T-cell (primary cell): ENCODE measurements around the gene ATIC. TPM values are rescaled to one million over a fixed set of nuclear protein-coding genes. Genes with fewer than 3 reads are reported as not detected.

Experiments
- ATAC-seq, 4 experiments: fragments of 200-7000 bp in 3 of 4; fragments of 150-1000 bp in 1 of 4; cut with Tn5 transposase; replicated peaks in 1 of 4; 1 replicate in 3 of 4; 2 replicates in 1 of 4; pipeline ENCODE4 v1.10.0; 2021; ENCODE audit warnings: moderate library complexity in 3 of 4, mild to moderate bottlenecking in 2 of 4, moderate number of reproducible peaks in 1 of 4
- CTCF ChIA-PET, 2 donors: fragments of 300-600 bp; sonication (Branson Sonifier 250); formaldehyde crosslinking; loops; one replicate each; lab custom pipeline; 2022; ENCODE audit warnings: antibody characterized with exemption in 2 of 2; lab: Charles Lee
- POLR2A ChIA-PET, 2 donors: fragments of 300-600 bp; sonication (Branson Sonifier 250); formaldehyde crosslinking; loops; one replicate each; lab custom pipeline; 2022; ENCODE audit warnings: antibody characterized with exemption in 2 of 2; lab: Charles Lee
- DNase-seq, 35 experiments: peaks; one replicate each; pipeline versions ENCODE4 v3.0.0 to v3.0.0-alpha.2; 2013 to 2023
- H3K27ac ChIP-seq: one replicate; pipeline ENCODE4 v1.5.1; 2013; ENCODE audit warnings: low read length
- H3K27me3 ChIP-seq, 2 experiments: replicated peaks in 1 of 2; 1 replicate in 1 of 2; 2 replicates in 1 of 2; pipeline versions ENCODE4 v1.6.1 to v1.7.0; 2013; ENCODE audit warnings: low read length in 1 of 2, mixed read lengths in 1 of 2; ENCODE audit not compliant: control insufficient read depth in 2 of 2, insufficient read depth in 2 of 2; ENCODE audit errors: extremely low read depth in 1 of 2
- H3K36me3 ChIP-seq, 2 donors: 1 replicate in 1 of 2; 2 replicates in 1 of 2; pipeline versions ENCODE4 v1.6.1 to v1.7.0; 2013; ENCODE audit warnings: low read length in 1 of 2; ENCODE audit not compliant: control insufficient read depth in 2 of 2, insufficient read depth in 1 of 2; ENCODE audit errors: extremely low read depth in 1 of 2
- H3K4me1 ChIP-seq, 2 experiments: 1 replicate in 1 of 2; 2 replicates in 1 of 2; pipeline versions ENCODE4 v1.6.1 to v1.7.0; 2013; ENCODE audit warnings: low read length in 2 of 2, mixed read lengths in 1 of 2; ENCODE audit not compliant: insufficient read depth in 2 of 2, control insufficient read depth in 1 of 2; ENCODE audit errors: extremely low read depth in 1 of 2
- H3K4me3 ChIP-seq, 2 donors: 1 replicate in 1 of 2; 2 replicates in 1 of 2; pipeline versions ENCODE4 v1.5.1 to v1.7.0; 2013; ENCODE audit warnings: mild to moderate bottlenecking in 2 of 2, low read length in 1 of 2, moderate library complexity in 1 of 2; ENCODE audit not compliant: control insufficient read depth in 1 of 2; ENCODE audit errors: extremely low read depth in 1 of 2
- H3K9me3 ChIP-seq: 2 replicates; pipeline ENCODE4 v1.7.0; 2013
- H3K27ac Mint-ChIP-seq, 2 donors: one replicate each; pipeline ENCODE4 v1.8.0; 2020 to 2021; ENCODE audit warnings: mild to moderate bottlenecking in 2 of 2, mixed read lengths in 2 of 2
- H3K27me3 Mint-ChIP-seq, 2 donors: one replicate each; pipeline ENCODE4 v1.8.0; 2021 to 2022; ENCODE audit warnings: mixed read lengths in 2 of 2
- H3K36me3 Mint-ChIP-seq: one replicate; pipeline ENCODE4 v1.8.0; 2021; ENCODE audit warnings: mixed read lengths
- H3K4me1 Mint-ChIP-seq, 3 donors: one replicate each; pipeline ENCODE4 v1.8.0; 2020 to 2022; ENCODE audit warnings: mixed read lengths in 3 of 3, mild to moderate bottlenecking in 1 of 3
- H3K4me3 Mint-ChIP-seq, 3 donors: one replicate each; pipeline ENCODE4 v1.8.0; 2020 to 2022; ENCODE audit warnings: mild to moderate bottlenecking in 3 of 3, mixed read lengths in 3 of 3, moderate library complexity in 3 of 3
- H3K9me3 Mint-ChIP-seq, 3 donors: one replicate each; pipeline ENCODE4 v1.8.0; 2020 to 2022; ENCODE audit warnings: mixed read lengths in 3 of 3
- WGBS: methylation state at CpG from one replicate; pipeline ENCODE4 v1.1.5; 2013; ENCODE audit warnings: missing lambda C conversion rate; ENCODE audit not compliant: insufficient coverage; 5-methylcytosine and 5-hydroxymethylcytosine counted together
- total RNA-seq, 35 experiments: library from RNA in 6 of 35; stranded (reverse) in 6 of 35; fragments of 120-200 nt in 1 of 35; gene quantifications; one replicate each; pipeline versions ENCODE4 v1.2.1 to v1.2.4 and lab custom pipeline; 2013 to 2026

Gene ATIC
- total RNA-seq, 5 donors from 2014 or later (not counting 1 experiment from before 2014, with no cell fraction given): 61.9 to 97.4 (median 78.8) TPM

DNA sequence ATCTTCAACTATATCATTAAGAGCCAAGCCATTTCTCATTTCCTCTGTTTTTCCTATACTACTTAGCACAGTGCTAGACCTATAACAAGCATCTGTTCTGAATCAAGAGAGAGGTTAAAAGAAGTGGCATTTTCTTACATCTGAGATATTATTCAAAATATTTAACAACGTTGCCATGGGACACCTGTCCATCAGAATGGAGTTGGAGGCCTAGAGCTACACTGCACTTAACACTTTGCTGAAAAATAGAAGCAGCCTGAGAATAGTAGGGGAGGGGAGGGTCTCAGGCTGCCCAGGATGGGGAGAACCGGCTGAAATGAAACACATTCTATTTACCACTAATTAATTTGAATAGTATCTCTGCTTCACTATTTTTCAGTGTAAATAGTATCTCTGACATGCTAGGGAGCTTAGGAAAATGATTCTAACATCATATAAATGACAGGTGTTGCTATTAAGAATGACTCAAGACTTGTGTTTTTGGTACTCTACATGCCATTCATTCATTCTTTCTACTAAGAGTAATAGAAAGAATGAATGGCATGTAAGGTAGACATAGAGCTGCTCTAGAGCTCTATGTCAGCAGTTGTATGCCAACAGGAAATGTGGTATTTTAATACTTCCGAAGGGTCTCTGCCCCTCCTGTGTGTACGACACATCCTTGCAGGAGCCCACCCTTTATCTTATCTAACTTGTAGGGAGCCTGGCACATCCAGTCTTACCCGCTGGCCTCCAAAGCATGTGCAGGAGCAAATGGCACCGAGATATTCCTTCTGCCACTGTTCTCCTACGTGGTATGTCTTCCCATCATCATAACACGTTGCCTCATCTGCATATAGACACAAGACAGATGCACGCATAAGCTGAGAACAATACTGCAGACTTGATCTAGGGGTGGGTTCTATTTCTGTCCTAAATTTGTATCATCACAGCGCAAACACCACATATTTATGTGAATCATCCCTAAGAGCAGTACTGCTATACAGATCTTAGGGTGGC, 52.6 kb downstream of the ATIC start:
- ATAC-seq: no peak
- 95% methylated on average over 2 of the region's 10 CpGs for WGBS
- Histone ChIP-seq H3K36me3 (peaks cover 0 to 3% of the 10 kb centered on the region in 2 donors), H3K27ac (no peak overlapping the region), H3K4me3 (no peak overlapping the region), H3K9me3 (no peaks in the 10 kb centered on the region), H3K27me3 (no peaks in the 10 kb centered on the region), H3K4me1 (no peaks in the 10 kb centered on the region)
- no peaks in the 10 kb centered on the region for H3K4me1 Mint-ChIP-seq
- ChIA-PET CTCF (no interaction called here), POLR2A (no interaction called here)
- H3K27ac Mint-ChIP-seq: no peak overlapping the region
- no peaks in the 10 kb centered on the region for H3K9me3 Mint-ChIP-seq
- H3K36me3 Mint-ChIP-seq: peaks cover 43% of the 10 kb centered on the region
- H3K27me3 Mint-ChIP-seq: no peaks in the 10 kb centered on the region
- no peak for DNase-seq
- no peak overlapping the region for H3K4me3 Mint-ChIP-seq

GRCh38 chr2:215365184-215365658, 53.4 kb downstream of the ATIC start:
- Histone ChIP-seq H3K27me3 (no peaks in the 10 kb centered on the region), H3K4me1 (no peaks in the 10 kb centered on the region), H3K9me3 (no peaks in the 10 kb centered on the region), H3K4me3 (no peak overlapping the region), H3K36me3 (peaks cover 0 to 3% of the 10 kb centered on the region in 2 donors), H3K27ac (no peak overlapping the region)
- no CpG with 5 or more reads among the region's 4 CpGs for WGBS
- DNase-seq: no peak
- ChIA-PET POLR2A (no interaction called here), CTCF (interaction anchor here in 1 of 2 donors (0.6 kb wide), 1 partner anchor 461 kb away, joined by 3 read pairs; no protein-coding TSS in a partner anchor)
- peaks cover 0 to 1% (median 0%) of the 10 kb centered on the region in 3 donors for H3K9me3 Mint-ChIP-seq
- ATAC-seq: no peak
- H3K4me1 Mint-ChIP-seq: no peaks in the 10 kb centered on the region
- no peak overlapping the region for H3K27ac Mint-ChIP-seq
- no peak overlapping the region for H3K4me3 Mint-ChIP-seq
- peaks cover 43% of the 10 kb centered on the region for H3K36me3 Mint-ChIP-seq
- no peaks in the 10 kb centered on the region for H3K27me3 Mint-ChIP-seq

GRCh38 chr2:215366440-215367032, 54.7 kb downstream of the ATIC start:
- no peak for ATAC-seq
- Histone ChIP-seq H3K4me1 (no peaks in the 10 kb centered on the region), H3K4me3 (no peak overlapping the region), H3K27me3 (no peaks in the 10 kb centered on the region), H3K27ac (no peak overlapping the region), H3K36me3 (peaks cover 0 to 3% of the 10 kb centered on the region in 2 donors), H3K9me3 (no peaks in the 10 kb centered on the region)
- peaks cover 37% of the 10 kb centered on the region for H3K36me3 Mint-ChIP-seq
- no peak overlapping the region for H3K27ac Mint-ChIP-seq
- H3K27me3 Mint-ChIP-seq: no peaks in the 10 kb centered on the region
- no peak for DNase-seq
- no peaks in the 10 kb centered on the region for H3K4me1 Mint-ChIP-seq
- peaks cover 0 to 3% (median 0%) of the 10 kb centered on the region in 3 donors for H3K9me3 Mint-ChIP-seq
- POLR2A ChIA-PET: no interaction called here
- CTCF ChIA-PET: no interaction called here
- H3K4me3 Mint-ChIP-seq: no peak overlapping the region
- no CpG with 5 or more reads among the region's 4 CpGs for WGBS

- Mint-ChIP-seq H3K27ac (no peak overlapping the region), H3K27me3 (no peaks in the 10 kb centered on the region), H3K4me3 (no peak overlapping the region), H3K36me3 (peaks cover 30% of the 10 kb centered on the region), H3K4me1 (no peaks in the 10 kb centered on the region), H3K9me3 (peaks cover 0 to 3% (median 0%) of the 10 kb centered on the region in 3 donors)
- Histone ChIP-seq H3K36me3 (peaks cover 0 to 3% of the 10 kb centered on the region in 2 donors), H3K27me3 (no peaks in the 10 kb centered on the region), H3K4me3 (no peak overlapping the region), H3K4me1 (no peaks in the 10 kb centered on the region), H3K9me3 (no peaks in the 10 kb centered on the region), H3K27ac (no peak overlapping the region)
- CTCF ChIA-PET: no interaction called here
- WGBS: 97% methylated on average over 5 of the region's 11 CpGs
- DNase-seq: no peak
- POLR2A ChIA-PET: interaction anchor here in 1 of 2 donors (0.5 to 0.6 kb wide), 2 partner anchors 549 to 1833 kb away, joined by 3 read pairs; no protein-coding TSS in a partner anchor
- no peak for ATAC-seq
Measured at GRCh38 chr2:215367662-215368492, 56.0 kb downstream of the ATIC start.

GRCh38 chr2:215368493-215368809, 56.6 kb downstream of the ATIC start:
- H3K9me3 Mint-ChIP-seq: peaks cover 0 to 3% (median 0%) of the 10 kb centered on the region in 3 donors
- ChIA-PET POLR2A (interaction anchor here in 1 of 2 donors (0.5 to 0.6 kb wide), 2 partner anchors 548 to 1834 kb away, joined by 3 read pairs; no protein-coding TSS in a partner anchor), CTCF (no interaction called here)
- no peak overlapping the region for H3K27ac ChIP-seq
- H3K9me3 ChIP-seq: no peaks in the 10 kb centered on the region
- H3K27ac Mint-ChIP-seq: no peak overlapping the region
- peaks cover 24% of the 10 kb centered on the region for H3K36me3 Mint-ChIP-seq
- H3K4me3 Mint-ChIP-seq: no peak overlapping the region
- H3K4me1 ChIP-seq: no peaks in the 10 kb centered on the region
- DNase-seq (no peak), ATAC-seq (no peak)
- H3K4me1 Mint-ChIP-seq: no peaks in the 10 kb centered on the region
- no peak overlapping the region for H3K4me3 ChIP-seq
- no peaks in the 10 kb centered on the region for H3K27me3 ChIP-seq
- peaks cover 0 to 3% of the 10 kb centered on the region in 2 donors for H3K36me3 ChIP-seq
- H3K27me3 Mint-ChIP-seq: no peaks in the 10 kb centered on the region
